Ovary (tissue), 9 donors: ENCODE measurements around the gene ZNF148. TPM values are rescaled to one million over a fixed set of nuclear protein-coding genes. Genes with fewer than 3 reads are reported as not detected.
"Not testable (repeated sequence)": the region's sequence is repeated elsewhere in the genome, so short reads cannot be mapped to it uniquely, and the experiment has no call there.

Experiments
- DNase-seq, 5 donors: peaks; one replicate each; pipeline ENCODE4 v3.0.0-alpha.2; 2019 to 2020
- H3K27ac ChIP-seq, 2 donors: fragments of 200-600 bp; one replicate each; pipeline versions ENCODE4 v1.5.1 to v1.8.0; 2019 to 2022
- H3K27me3 ChIP-seq: fragments of 200-600 bp; one replicate; pipeline ENCODE4 v1.8.0; 2022
- H3K36me3 ChIP-seq: fragments of 200-600 bp; sonication (generic); one replicate; pipeline ENCODE4 v1.5.1; 2019
- H3K4me1 ChIP-seq: one replicate; pipeline ENCODE4 v1.8.1; 2013; ENCODE audit warnings: mild to moderate bottlenecking, moderate library complexity; ENCODE audit not compliant: insufficient read depth
- H3K4me3 ChIP-seq: fragments of 200-600 bp; sonication (generic); one replicate; pipeline ENCODE4 v1.5.1; 2017
- H3K9me3 ChIP-seq, 2 donors: fragments of 200-600 bp in 1 of 2; sonication (generic) in 1 of 2; one replicate each; pipeline versions ENCODE4 v1.5.1 to v1.8.1; 2013 to 2019; ENCODE audit warnings: mild to moderate bottlenecking in 1 of 2, moderate library complexity in 1 of 2
- CTCF ChIP-seq, 3 donors: fragments of 450-650 bp in 2 of 3; fragments of 200-600 bp in 1 of 3; IDR thresholded peaks; one replicate each; pipeline versions ENCODE4 v1.5.1 to v1.8.0; 2016 to 2022; ENCODE audit warnings: antibody characterized with exemption in 3 of 3, mild to moderate bottlenecking in 1 of 3
- EP300 ChIP-seq: sonication (generic); formaldehyde crosslinking; IDR thresholded peaks from one replicate; pipeline ENCODE4 v1.6.1; 2017; ENCODE audit warnings: antibody characterized with exemption
- POLR2A ChIP-seq: fragments of 450-650 bp; IDR thresholded peaks from one replicate; pipeline ENCODE4 v1.6.1; 2017; ENCODE audit warnings: antibody characterized with exemption, mild to moderate bottlenecking, moderate library complexity
- WGBS, 3 donors: extraction: QIAGEN DNeasy Blood & Tissue Kit in 1 of 3; methylation state at CpG; one replicate each; pipeline versions ENCODE4 v1.1.5 to v1.1.7; 2013 to 2017; 5-methylcytosine and 5-hydroxymethylcytosine counted together
- intact Hi-C, 4 donors: fragments of 100-400 bp; cut with DNase I; formaldehyde crosslinking; loops; one replicate each; pipeline versions ENCODE4 v1.11.0 to v1.15.1; 2022 to 2023
- polyA plus RNA-seq, 2 donors: library from polyadenylated mRNA; stranded (reverse); fragments of 200-250 nt in 1 of 2; fragments of 350-450 nt in 1 of 2; fragmentation: Illumina TruSeq in 1 of 2; extraction: RNeasy Lipid Tissue Mini Kit (QIAGEN cat#74804) in 1 of 2; gene quantifications; one replicate each; pipeline ENCODE4 v1.2.3, GENCODE V29; 2013 to 2014
- total RNA-seq, 7 donors: library from RNA; depleted of rRNA in 2 of 7; stranded (reverse); fragments of >200 nt in 2 of 7; fragmentation: NEBNext Ultra II Directional in 3 of 7; extraction: Animal tissue kit (Norgen Biotek cat#: 25700) in 3 of 7; gene quantifications; one replicate each; pipeline versions ENCODE4 v1.1.0 to v1.2.4, GENCODE V29; 2016 to 2023
- donor health status: DM: no; HTN: no; CAD: no; lungs with moderate emphysema.
- donor health status: DM: no; HTN: no; CAD: no.
- donor health status: Bipolar disorder and iron deficiency.
- donor health status: DM: yes; HTN: yes; CAD: no.
- donor health status: DM: no; HTN: no; CAD: no.
- donor health status: DM: yes; HTN: yes; CAD: no.

Gene ZNF148
- total and polyA plus RNA-seq, 9 donors: 9.1 to 98.8 (median 66.8) TPM

- WGBS, 3 donors: 53 to 76% (median 68%) methylated on average over 1 of the region's 1 CpG
- no peak for TF ChIP-seq CTCF (IDR thresholded peaks at IDR 0.05)
- TF ChIP-seq EP300: no peak
- no peak for TF ChIP-seq POLR2A
- Histone ChIP-seq H3K36me3 (no peaks in the 10 kb centered on the region), H3K27ac (no peak overlapping the region), H3K9me3 (no peaks in the 10 kb centered on the region), H3K27me3 (no peaks in the 10 kb centered on the region), H3K4me1 (no peaks in the 10 kb centered on the region), H3K4me3 (no peak overlapping the region)
- no peak for DNase-seq
- intact Hi-C loops: no loop called here
Measured at GRCh38 chr3:125401402-125401801, 26.3 kb upstream of the ZNF148 start.

GRCh38 chr3:125398952-125399351 lies 23.8 kb upstream of the ZNF148 start:
- no peaks in the 10 kb centered on the region for H3K36me3 ChIP-seq
- H3K9me3 ChIP-seq: no peaks in the 10 kb centered on the region
- no peak overlapping the region for H3K27ac ChIP-seq
- no peak for DNase-seq
- intact Hi-C loops: no loop called here
- WGBS, 3 donors: 12 to 35% (median 17%) methylated on average over 1 of the region's 1 CpG
- TF ChIP-seq EP300 (no peak), POLR2A (no peak), CTCF (IDR thresholded peaks at IDR 0.05) (no peak)
- no peaks in the 10 kb centered on the region for H3K4me1 ChIP-seq
- no peak overlapping the region for H3K4me3 ChIP-seq
- no peaks in the 10 kb centered on the region for H3K27me3 ChIP-seq

- 81 to 95% (median 82%) methylated on average over 2 of the region's 2 CpGs for WGBS, 3 donors
- no peaks in the 10 kb centered on the region for H3K4me1 ChIP-seq
- no peaks in the 10 kb centered on the region for H3K9me3 ChIP-seq
- TF ChIP-seq POLR2A: no peak
- TF ChIP-seq CTCF (IDR thresholded peaks at IDR 0.05): no peak
- TF ChIP-seq EP300: no peak
- intact Hi-C loops: no loop called here
- no peaks in the 10 kb centered on the region for H3K27me3 ChIP-seq
- no peak overlapping the region for H3K4me3 ChIP-seq
- DNase-seq: no peak
- H3K36me3 ChIP-seq: no peaks in the 10 kb centered on the region
- no peak overlapping the region for H3K27ac ChIP-seq
Measured at GRCh38 chr3:125395091-125395490, 20.0 kb upstream of the ZNF148 start.

GRCh38 chr3:125394406-125394805 lies 19.3 kb upstream of the ZNF148 start:
- TF ChIP-seq CTCF (IDR thresholded peaks at IDR 0.05) (no peak), POLR2A (no peak), EP300 (no peak)
- Histone ChIP-seq H3K27me3 (no peaks in the 10 kb centered on the region), H3K27ac (no peak overlapping the region), H3K4me1 (no peaks in the 10 kb centered on the region), H3K36me3 (no peaks in the 10 kb centered on the region), H3K9me3 (no peaks in the 10 kb centered on the region), H3K4me3 (no peak overlapping the region)
- intact Hi-C loops: no loop called here
- 72 to 77% (median 76%) methylated on average over 3 of the region's 3 CpGs for WGBS, 3 donors
- no peak for DNase-seq

- Histone ChIP-seq H3K4me1 (no peaks in the 10 kb centered on the region), H3K9me3 (no peaks in the 10 kb centered on the region), H3K4me3 (no peak overlapping the region), H3K27me3 (no peaks in the 10 kb centered on the region), H3K36me3 (no peaks in the 10 kb centered on the region), H3K27ac (no peak overlapping the region)
- WGBS, 3 donors: 82 to 86% (median 84%) methylated on average over 7 of the region's 7 CpGs
- TF ChIP-seq CTCF (IDR thresholded peaks at IDR 0.05): no peak
- no peak for TF ChIP-seq EP300
- TF ChIP-seq POLR2A: no peak
- no peak for DNase-seq
- intact Hi-C loops: no loop called here
Measured at GRCh38 chr3:125389282-125389681, 14.2 kb upstream of the ZNF148 start.

GRCh38 chr3:125388369-125388768 lies 13.2 kb upstream of the ZNF148 start:
- H3K27ac ChIP-seq, H3K4me1 ChIP-seq, H3K4me3 ChIP-seq, H3K36me3 ChIP-seq, H3K27me3 ChIP-seq, H3K9me3 ChIP-seq, intact Hi-C loops, DNase-seq: not testable (repeated sequence)
- WGBS, 3 donors: 85 to 87% (median 86%) methylated on average over 5 of the region's 5 CpGs
